SHP77 (cell line): ENCODE measurements around the gene CDH22.

Experiments
- DNase-seq, 2 experiments: peaks; one replicate each; lab custom pipeline; 2025; lab: John Stamatoyannopoulos, UW

CDH22 gene

DNA sequence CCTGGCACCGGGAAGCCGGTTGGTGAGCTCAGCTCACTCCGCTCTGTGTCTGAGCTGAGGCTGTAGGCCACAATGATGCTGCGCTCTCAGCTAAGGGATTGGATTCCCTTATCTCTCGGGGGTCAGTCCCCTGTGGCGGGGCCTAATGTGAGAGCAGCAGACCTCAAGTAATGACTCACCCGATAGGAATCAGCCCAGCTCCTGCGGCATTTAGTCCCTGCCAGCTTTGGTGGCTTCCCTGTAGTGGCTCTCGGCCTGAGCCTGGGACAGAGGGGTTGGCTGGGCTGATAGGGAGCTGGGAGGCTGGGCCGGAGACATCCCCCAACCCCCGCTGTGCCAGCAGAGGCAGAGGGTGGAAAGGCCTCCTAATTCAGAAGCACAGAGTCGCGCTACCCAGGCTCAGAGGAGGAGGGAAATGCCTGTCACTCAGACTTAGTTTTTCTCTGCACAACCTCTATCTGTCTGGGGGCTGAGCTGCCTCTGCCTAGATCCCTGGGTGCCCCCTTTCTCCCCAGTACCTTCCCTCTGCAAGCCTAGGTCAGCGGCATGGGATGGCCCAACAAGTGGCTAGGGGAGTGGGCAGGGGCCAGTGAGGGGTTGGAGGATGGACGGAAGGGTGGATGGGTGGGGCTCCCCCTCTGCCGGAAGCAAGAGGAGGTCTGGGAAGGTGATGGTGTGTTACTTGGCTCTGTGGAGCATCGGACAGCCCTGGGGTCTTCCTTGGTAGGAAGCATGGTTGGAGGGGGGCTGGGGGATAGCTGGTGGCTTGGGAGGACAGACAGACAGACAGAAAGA is 92.2 kb downstream of the CDH22 start:
- no peak for DNase-seq

DNA sequence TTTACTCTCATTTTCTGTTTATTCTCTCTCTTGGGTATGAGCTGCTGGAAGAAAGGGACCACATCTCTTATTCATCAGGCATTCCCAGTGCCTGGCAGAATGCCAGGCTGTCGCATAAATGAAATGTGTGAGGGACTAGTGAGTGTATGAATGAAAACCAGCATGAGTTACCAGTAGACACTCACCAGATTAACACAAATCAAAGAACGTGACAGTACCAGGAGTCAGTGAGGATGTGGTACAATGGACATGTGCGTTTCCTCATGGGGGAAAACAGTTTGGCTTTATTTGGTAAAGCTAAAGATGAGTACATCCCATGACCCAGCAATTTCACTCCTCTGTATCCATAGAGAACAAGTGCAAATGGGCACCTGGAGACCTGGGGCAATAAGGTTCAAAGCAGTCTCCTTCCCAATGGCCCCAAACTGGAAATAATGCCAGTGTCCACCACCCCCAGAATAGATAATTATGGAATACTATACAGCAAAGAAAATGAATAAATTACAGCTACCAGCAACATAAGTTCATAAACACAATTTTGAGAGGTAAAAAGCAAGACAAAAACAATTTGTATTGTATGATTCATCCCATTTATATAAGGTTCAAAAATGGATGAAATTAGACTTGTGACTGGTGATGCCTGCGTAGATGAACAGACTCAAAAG is 93.3 kb downstream of the CDH22 start:
- no peak for DNase-seq

- DNase-seq = no peak
These were observed 94.1 kb downstream of the CDH22 start for GRCh38 chr20:46213946-46214823.

DNA sequence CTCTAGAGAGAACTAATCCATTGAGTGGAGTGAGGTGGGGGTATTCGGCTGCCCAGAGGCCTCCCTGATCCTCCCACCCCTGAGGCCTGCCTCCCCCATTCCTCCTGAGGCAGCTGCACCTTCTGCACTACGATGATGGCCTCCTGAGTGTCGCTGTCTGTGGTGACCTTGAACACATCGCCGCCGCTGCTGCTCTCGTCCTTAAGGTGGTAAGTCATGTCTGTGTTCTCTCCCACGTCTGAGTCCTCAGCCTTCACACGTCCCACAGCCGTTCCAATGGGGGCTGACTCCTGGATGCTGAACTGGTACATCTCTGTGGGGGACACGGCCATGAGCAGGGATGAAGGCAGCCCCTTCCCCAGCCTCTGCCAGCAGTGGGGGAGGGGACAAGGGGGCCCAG is 95.4 kb downstream of the CDH22 start:
- DNase-seq = no peak

DNA sequence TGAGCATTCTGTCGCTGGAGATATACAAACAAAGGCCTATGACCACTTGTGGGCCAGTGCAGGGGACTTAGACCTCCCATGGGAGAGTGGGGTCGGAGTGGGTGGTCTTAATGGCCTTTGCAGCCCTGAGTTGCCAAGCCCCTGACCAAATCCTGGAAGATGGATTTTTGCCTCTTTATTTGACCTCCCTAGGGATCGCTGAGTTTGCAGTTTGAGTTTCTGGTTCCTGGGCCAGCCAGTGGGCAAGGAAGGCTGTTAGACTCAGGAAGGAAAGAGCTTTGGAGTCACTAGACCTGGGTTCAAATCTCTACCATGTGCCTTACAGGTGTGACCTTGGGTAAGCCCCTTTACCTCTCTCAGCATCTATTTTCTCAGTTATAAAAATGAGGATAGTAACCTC is 96.0 kb downstream of the CDH22 start:
- no peak for DNase-seq

DNA sequence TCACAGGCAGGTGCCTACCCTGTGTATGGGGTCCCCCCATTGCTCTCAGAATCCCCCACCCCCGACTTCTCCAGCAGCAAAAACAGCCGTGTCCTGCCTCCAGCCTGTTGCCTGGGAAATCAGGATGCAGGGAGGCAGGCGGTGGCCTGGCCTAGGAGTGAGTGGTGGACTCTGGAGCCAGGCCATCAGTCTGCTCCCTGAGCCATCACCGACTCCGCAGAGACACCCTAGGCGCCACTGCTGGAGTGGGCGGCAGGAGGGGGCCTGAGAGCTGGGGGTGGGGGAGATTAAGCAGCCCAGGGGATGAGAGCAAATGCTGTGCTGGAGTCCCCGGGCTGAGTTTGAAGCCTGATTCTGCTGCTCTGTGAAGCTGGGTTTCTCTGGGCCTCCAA is 97.0 kb downstream of the CDH22 start:
- DNase-seq = no peak

- no peak for DNase-seq
These were observed 97.5 kb downstream of the CDH22 start for GRCh38 chr20:46210672-46211330.

DNA sequence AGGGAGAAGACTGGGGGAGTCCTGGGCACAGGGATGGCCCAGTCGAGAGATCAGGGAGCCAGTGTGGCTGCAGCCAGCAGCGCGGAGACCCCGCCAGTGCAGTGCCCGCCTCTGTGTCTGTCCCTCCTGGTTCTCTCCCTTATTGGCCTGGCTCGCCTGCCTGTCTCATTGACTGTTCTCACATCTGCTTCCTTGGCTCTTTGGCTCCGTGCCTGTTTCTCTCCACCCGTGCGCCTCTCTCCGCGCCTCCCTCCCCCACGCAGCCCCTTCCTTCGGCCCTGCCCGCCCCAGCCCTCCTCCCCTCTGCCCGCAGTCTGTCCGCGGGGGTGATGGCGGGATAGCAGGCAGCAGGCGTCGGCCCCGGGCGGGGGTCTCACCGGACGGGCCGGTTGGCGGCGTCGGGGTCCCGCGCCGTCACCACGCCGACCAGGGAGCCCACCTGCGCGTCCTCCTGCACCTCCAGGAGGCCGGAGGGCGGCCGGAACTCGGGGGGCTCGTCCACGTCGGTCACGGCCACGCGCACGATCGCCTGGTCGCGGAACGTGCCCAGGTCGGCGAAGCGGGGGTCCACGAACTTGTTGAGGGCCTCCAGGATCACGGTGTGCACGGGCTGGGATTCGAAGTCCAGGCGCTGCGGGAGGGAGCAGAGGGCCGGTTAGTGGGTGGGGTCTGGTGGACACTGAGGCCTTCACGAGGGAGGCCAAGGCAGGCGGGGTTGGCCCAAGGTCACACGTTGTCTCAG is 98.2 kb downstream of the CDH22 start:
- DNase-seq = no peak

DNA sequence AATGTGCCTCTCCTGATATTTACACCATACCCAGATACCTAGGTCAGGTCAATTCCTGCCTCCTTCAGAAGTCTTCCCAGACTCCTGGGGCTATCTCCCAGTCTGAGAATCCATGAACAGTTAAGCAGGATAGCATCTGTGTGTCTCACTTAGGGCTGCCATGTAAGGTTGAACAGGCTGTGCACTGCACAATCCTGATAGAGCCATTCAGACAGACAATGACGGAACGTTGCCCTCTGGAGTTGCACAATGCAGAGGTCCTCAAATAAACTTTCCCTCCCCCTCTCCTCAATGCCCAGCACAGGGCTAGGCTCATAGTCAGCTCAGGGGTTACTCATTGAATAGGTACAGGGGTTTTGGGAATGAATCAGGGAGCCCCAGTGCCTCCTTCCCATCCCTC is 100.5 kb downstream of the CDH22 start:
- DNase-seq = no peak

- DNase-seq = no peak
These were observed 101.2 kb downstream of the CDH22 start for GRCh38 chr20:46206992-46207549.

DNA sequence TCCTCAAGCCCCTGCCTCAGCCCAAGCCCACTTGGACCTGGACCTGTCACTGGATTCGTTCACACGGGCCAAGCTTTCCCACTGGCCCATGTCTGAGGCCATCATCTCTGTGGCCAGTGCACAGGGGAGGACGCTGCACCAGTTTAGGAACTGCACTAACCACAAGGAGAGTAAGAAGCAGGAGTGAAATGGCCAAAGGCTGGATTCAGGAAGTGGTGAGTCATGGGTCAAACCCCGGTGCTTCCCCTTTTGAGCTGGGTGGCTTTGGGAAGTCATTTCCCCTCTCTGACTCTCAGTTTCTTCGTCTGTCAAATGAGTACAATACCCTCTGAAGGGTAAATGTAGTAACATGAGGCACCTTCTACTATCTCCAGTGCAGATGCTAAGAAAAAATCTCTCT is 102.3 kb downstream of the CDH22 start:
- no peak for DNase-seq

DNA sequence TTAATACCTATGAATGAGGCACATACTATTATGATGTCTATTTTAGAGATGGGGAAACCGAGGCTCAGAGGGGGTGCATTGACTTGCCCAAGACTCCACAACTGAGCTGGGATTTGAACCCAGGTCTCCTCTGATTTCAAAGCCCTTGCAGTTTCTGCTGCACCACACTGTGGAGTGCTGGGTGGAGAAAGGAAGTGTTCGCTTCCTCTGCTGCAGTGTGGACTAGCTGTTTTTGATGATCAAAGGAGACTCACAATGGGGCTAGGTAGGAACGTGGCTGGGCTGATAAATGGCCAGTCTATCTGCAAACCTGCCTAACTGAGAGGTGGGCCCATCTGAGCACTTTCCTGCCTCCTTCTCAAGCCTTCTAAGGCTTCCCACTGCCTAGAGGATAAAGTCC is 102.9 kb downstream of the CDH22 start:
- DNase-seq = no peak

GRCh38 chr20:46204594-46205186 is 103.6 kb downstream of the CDH22 start:
- no peak for DNase-seq

DNA sequence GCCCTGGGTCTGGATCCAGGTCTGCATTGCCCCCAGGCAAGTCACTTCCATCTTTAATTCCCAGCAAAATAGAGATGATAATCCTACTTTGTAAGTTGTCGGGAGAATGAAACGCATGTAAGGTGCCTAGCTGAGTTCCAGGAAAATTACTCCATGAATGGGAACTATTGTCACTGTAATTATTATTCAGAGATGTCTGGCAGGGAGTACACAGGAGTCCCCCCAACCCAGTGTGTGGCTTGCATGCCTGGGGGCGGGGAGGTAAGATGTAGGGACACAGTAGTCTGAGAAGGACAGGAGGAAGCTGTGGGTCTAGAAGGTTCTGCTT is 104.8 kb downstream of the CDH22 start:
- no peak for DNase-seq

DNA sequence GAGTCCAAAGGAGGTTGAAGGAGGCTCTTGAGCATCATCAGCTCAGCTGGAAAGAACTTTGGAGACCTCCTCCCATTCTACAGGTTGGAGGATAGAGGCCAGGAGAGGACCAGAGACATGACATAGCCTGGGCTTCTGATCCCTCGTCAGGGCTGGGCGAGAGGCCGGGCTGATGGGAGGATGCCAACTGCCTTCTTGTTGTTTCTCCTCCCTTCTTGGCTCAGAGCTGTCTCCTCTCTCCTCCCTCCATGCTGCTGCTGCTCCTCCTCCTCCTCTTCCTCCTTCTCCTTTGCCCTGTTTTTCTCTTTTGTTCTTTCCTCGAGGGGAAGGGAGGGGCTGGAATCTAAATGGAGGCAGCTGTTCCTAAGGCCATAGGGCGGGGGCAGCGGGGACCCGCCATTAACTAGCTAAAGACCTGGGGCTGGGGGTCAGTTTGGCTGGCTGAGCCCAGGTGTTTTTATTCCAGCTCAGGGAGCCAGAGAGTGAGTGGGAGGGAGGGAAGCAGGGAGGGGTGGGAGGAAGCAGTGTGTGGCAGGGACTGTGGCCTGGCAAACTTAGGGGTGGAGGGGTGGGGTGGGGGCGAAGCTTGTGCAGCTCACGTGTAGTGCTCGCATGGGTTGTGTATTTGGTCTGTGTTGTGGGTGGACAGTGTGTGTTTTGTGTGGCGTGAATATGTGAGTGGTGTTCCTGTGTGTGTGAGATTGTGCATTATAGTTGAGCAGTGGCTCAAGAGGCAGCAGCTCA is 105.4 kb downstream of the CDH22 start:
- DNase-seq = no peak

GRCh38 chr20:46200582-46201570 is 107.4 kb downstream of the CDH22 start:
- DNase-seq = no peak

- no peak for DNase-seq
These were observed 109.1 kb downstream of the CDH22 start for GRCh38 chr20:46199198-46199597.

DNA sequence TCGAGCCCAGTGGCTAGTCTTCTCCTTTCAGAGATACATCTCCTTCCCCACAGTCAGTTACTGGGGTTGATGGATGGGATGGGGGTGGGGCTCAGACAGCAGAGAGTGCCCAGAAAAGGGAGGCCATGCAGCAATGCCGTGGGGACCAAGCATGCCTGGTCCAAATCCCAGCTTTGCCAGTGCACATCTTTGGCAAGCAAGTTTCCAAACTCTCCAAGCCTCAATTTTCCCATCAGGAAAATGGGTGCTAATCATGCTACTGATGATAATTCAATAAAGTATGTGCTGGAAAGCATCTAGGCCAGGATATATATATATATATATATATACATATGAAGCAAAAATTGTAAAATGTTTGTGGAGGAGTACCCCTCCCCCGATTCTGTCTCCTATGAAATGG is 111.3 kb downstream of the CDH22 start:
- DNase-seq = no peak
